ENCODE measurements around the gene VPS52.
"Not testable (repeated sequence)": the region's sequence is repeated elsewhere in the genome, so short reads cannot be mapped to it uniquely, and the experiment has no call there.

Gene VPS52

GRCh38 chr6:33304216-33304615, 32.5 kb upstream of the VPS52 start:
- no peak for DNase-seq

GRCh38 chr6:33301877-33302276, 30.2 kb upstream of the VPS52 start:
- DNase-seq: no peak

- DNase-seq: peak; percentile 92
Observed at GRCh38 chr6:33299237-33299944, 27.7 kb upstream of the VPS52 start.

GRCh38 chr6:33298773-33299236, 27.1 kb upstream of the VPS52 start, which contains the start of gene RGL2:
Gene RGL2, minus strand, starts transcription at chr6:33298942. Its CDS starts 332 bp downstream, at chr6:33298610.
- DNase-seq: peak; percentile 81

DNA sequence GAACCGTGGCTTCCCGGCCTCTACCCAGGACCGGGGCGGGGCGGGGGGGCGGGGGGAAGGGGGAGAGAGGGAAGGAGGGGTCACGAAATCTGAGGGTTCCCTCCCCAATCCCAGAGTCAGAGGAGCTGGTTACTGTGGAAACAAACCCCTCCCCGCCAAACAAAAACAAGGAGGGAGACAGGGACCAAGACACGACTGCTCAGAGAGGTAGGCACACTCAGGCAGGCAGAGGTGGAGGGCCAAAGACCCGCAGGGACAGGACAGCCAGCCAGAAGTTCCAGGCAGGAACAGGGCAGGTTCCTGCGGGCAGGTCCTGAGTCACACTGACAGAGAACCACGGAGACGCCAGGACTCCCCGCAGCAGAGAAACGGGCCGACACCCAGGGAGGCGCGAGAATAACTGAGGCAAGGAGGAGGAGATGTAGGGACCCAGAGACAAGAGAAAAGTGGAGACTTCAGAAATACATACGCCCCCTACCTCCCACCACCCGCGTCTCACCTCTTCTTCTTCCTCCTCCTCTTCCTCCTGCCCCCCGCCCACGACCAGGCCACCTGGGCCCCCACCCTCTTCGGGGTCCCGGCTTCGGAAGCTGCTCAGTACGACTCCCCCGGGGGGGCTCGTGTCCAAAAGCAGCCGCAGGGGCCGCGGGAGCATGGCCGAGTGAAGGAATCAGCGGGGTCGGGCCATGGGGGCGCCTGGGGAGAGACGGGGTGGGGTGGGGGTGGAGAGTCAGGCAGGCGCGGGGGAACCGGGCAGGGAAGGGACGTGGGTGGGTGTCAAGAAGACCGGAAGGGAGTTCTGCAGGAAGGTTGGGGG, 26.5 kb upstream of the VPS52 start:
- peak; percentile 32 for DNase-seq

- no peak for DNase-seq
Observed at GRCh38 chr6:33297406-33297955, 25.8 kb upstream of the VPS52 start.

DNA sequence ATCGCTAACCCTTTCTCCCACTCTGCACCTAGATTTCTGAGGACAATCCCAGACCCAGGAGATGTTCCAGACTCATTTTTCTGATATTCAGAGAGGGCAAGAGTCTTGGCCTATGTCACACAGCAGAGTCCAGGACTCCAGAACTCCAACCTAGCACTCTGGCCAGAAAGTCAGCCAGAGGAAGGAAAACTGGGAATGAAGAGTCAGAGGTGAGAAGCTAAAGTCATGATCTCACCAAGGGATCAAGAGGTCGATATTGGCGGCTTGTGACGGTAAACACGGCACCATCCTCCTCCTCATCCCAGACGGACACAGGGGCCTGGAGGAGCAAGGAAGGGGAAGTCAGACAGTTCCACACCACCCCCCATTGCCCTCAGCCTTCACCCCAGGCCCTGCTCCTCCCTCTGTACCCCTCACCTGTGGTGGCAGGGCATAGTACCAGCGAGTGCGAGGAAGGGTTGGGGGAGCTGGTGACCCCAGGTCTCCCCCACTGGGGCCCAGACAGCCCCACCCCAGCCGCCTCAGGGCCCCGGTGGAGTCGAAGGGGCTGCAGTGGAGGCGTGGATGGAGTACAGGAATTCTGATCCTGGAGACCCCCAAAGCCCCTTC, 25.2 kb upstream of the VPS52 start:
- DNase-seq: no peak

GRCh38 chr6:33295621-33296369, 24.1 kb upstream of the VPS52 start:
- DNase-seq: no peak

DNA sequence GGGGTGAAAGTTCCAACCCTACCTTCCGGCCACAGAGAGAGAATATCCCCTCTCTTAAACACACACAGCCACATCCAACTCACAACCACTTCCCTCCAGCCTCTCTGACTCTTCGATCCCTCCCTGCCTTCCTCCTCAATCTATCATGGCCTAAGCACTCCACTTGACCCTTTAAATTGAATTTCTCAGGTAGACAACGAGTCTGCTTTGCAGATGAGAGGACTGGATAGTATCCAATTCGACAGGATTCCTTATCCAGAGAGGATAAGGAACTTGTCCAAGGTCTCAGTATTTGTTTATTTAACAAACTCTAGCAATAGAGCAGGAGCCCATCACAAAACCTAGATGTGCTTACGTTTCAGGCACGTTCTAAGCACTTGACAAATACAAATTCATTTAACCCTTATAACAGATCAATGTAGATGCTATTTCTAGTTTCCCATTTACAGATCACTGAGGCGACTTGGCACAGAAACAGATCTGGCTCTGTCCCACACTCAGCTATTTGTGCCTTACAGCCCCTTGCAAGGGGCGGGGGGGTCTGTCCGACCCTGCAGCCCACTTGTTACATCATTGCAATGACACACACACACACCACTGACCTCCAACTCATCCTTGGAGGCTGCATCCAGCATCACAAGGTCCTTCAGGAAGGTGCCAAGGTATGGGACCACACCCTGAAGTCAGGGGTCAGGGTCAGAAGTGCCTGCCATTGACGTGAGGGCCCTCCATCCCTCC, 22.6 kb upstream of the VPS52 start:
- no peak for DNase-seq

GRCh38 chr6:33292996-33293682, 21.5 kb upstream of the VPS52 start:
- DNase-seq: no peak

DNA sequence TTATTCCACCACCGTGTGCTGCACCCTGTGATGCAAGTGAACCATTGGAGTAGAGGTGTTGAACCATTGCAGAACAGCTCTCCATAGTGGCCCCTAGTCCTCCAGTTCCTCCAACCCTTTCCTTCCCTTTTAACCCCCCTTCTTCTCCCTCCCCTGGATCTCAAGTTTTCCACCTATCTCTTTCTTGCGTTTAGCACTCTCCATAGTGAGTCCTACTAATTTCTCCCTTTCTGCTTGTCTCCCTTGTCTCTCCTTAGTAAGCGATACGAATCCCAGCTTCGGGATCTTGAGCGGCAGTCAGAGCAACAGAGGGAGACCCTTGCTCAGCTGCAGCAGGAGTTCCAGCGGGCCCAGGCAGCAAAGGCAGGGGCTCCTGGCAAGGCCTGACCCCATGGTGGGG, 18.8 kb upstream of the VPS52 start:
- no peak for DNase-seq

GRCh38 chr6:33289784-33290315, 18.2 kb upstream of the VPS52 start:
- no peak for DNase-seq

DNA sequence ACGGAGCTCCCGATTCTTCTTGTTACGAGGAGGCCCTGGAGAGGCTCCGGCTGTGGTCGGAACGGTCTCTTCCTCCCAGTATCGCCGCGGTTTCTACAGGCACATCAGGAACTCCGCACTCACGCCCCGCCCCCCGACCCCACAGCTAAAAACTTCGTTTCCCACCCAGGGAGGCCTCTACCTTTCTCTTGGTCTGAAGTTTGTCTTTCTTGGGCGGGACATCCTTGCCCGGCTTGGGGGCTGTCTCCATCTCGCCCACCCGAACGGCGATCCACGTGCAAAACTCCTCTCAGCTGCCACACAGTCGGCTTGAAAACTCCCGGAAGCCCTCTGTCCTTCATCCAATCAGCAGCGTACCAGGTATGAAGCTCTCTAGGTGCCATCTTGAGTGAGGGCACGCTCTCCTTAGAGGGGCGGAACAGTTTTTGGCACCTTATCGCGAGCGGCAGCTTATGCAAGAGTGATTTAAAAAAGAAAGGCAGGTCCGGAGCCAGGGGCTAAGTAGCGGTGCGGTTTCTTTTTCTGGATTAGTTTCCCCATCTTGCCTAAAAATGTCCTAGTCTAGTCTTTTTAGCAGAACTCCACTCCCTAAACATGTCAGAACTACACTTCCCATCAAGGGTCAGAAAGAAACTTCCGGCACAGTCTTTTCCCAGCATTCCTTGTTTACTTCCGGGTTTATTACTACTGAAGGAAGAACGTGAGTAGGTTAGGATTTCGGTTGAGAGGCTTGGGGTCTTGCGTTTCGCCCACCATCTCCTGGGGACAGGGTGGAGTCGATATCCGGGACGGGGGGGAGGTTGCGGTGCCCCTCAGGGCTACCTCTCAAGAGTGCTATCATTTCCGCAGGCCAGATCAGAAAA, 17.5 kb upstream of the VPS52 start, which contains the start of the genes PFDN6 and WDR46:
Gene PFDN6, plus strand, starts transcription at position 681 of the 863 bp plus-strand sequence. CDS start 256 bp downstream, outside the sequence.
Gene WDR46, minus strand, starts transcription at position 319 of the 863 bp plus-strand sequence. Its CDS starts 69 bp downstream, at position 250.
- peak; percentile 83 for DNase-seq

DNA sequence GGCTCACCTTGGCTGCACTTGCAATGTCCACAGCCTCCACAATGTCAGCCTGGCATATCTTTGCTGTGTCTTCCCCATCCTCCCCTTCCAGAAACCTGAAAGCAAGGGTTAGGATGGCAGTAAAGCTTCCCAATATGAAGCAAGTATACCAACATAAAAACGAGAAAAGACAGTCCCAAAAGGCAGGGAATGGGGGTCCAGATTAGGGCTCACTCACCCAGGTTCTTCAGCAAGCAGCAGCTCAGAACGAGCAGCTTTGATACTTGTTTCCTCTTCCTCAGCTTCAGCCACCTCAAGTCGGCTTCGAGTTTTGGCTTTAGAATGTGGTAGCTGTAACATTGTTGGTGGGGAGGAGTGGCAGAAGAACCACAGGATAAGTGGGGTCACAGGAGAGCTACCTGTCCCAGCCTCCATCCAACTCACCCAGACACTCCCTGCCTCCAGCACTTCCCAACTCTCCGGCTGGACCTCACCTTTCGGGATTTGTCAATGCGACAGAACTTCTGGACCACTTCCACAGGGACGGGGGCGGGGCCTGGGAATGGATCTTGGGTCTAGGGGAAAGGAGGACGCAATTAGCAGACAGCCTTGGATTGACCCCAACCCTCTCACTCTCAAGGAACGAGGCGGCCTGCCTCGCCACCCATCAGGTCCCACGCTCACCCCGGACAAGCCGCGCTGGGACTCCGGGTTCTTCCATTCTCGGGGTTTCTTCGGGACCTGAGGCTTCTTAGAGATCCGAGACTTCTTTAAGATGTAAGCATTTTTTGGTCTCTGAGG, 16.7 kb upstream of the VPS52 start:
- DNase-seq: no peak

GRCh38 chr6:33286946-33287914, 15.6 kb upstream of the VPS52 start:
- no peak for DNase-seq

DNA sequence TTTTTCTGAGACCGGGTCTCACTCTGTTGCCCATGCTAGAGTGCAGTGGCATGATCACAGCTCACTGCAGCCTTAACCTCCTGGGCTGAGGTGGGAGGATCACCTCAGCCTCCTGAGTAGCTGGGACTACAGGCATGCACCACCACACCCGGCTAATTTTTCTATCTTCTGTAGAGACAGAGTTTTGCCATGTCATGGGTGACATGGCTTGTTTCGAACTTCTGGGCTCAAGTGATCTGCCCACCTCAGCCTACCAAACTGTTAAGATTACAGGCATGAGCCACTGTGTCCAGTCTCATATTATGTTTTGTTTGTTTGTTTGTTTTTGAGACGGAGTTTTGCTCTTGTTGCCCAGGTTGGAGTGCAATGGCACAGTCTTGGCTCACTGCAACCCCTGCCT, 13.5 kb upstream of the VPS52 start:
- not testable (repeated sequence) for DNase-seq

DNA sequence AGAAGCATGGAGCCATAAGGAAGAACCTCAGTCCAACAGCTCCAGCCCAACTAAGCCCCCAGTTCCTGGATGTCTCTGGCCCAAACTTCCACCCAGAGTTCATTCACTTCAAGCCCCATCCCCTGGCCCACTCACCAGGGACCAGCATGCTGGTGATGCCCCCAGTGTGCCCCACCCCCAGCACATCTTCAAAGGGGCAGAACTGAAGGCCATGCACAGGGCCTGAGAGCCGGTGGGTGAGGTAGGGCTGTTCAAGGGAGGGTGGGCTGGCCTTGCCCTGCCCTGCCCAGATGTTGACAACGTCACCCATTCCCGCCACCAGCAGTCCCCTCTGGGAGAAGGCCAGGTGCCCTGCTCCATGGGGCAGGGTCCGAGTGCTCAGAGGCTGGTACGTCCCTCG, 8.9 kb upstream of the VPS52 start:
- DNase-seq: no peak
